ENCODE results near the gene FRMD8. TPM values are rescaled to one million over a fixed set of nuclear protein-coding genes. Genes with fewer than 3 reads are reported as not detected.

FRMD8 gene
- total and polyA plus RNA-seq, 2 of the 8 experiments (the other 6 are each of a cell fraction or from before 2014, with no cell fraction given), result 15.0 to 19.2 TPM

DNA sequence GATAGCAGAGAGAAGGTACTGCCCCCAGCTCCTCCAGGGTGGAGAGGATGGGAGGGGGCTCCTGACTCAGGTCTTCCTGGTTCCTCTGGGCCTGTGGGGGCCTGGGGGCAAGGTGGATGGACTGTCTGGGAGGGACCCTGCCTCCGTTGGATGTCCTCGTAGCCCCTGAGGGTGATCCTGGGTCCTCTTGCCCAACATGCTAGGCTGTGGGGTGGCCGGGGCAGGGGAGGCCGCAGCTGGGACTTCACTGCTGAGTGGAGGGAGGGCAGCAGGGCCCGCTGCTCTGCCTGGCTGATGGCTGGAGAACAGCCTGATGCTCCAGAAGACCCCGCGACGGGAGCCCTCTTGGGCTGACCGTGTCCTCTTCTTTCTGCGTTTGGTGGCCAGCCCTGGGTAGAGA, 13.4 kb downstream of the FRMD8 start (continued):
- TF ChIP-seq, protein P1, sequence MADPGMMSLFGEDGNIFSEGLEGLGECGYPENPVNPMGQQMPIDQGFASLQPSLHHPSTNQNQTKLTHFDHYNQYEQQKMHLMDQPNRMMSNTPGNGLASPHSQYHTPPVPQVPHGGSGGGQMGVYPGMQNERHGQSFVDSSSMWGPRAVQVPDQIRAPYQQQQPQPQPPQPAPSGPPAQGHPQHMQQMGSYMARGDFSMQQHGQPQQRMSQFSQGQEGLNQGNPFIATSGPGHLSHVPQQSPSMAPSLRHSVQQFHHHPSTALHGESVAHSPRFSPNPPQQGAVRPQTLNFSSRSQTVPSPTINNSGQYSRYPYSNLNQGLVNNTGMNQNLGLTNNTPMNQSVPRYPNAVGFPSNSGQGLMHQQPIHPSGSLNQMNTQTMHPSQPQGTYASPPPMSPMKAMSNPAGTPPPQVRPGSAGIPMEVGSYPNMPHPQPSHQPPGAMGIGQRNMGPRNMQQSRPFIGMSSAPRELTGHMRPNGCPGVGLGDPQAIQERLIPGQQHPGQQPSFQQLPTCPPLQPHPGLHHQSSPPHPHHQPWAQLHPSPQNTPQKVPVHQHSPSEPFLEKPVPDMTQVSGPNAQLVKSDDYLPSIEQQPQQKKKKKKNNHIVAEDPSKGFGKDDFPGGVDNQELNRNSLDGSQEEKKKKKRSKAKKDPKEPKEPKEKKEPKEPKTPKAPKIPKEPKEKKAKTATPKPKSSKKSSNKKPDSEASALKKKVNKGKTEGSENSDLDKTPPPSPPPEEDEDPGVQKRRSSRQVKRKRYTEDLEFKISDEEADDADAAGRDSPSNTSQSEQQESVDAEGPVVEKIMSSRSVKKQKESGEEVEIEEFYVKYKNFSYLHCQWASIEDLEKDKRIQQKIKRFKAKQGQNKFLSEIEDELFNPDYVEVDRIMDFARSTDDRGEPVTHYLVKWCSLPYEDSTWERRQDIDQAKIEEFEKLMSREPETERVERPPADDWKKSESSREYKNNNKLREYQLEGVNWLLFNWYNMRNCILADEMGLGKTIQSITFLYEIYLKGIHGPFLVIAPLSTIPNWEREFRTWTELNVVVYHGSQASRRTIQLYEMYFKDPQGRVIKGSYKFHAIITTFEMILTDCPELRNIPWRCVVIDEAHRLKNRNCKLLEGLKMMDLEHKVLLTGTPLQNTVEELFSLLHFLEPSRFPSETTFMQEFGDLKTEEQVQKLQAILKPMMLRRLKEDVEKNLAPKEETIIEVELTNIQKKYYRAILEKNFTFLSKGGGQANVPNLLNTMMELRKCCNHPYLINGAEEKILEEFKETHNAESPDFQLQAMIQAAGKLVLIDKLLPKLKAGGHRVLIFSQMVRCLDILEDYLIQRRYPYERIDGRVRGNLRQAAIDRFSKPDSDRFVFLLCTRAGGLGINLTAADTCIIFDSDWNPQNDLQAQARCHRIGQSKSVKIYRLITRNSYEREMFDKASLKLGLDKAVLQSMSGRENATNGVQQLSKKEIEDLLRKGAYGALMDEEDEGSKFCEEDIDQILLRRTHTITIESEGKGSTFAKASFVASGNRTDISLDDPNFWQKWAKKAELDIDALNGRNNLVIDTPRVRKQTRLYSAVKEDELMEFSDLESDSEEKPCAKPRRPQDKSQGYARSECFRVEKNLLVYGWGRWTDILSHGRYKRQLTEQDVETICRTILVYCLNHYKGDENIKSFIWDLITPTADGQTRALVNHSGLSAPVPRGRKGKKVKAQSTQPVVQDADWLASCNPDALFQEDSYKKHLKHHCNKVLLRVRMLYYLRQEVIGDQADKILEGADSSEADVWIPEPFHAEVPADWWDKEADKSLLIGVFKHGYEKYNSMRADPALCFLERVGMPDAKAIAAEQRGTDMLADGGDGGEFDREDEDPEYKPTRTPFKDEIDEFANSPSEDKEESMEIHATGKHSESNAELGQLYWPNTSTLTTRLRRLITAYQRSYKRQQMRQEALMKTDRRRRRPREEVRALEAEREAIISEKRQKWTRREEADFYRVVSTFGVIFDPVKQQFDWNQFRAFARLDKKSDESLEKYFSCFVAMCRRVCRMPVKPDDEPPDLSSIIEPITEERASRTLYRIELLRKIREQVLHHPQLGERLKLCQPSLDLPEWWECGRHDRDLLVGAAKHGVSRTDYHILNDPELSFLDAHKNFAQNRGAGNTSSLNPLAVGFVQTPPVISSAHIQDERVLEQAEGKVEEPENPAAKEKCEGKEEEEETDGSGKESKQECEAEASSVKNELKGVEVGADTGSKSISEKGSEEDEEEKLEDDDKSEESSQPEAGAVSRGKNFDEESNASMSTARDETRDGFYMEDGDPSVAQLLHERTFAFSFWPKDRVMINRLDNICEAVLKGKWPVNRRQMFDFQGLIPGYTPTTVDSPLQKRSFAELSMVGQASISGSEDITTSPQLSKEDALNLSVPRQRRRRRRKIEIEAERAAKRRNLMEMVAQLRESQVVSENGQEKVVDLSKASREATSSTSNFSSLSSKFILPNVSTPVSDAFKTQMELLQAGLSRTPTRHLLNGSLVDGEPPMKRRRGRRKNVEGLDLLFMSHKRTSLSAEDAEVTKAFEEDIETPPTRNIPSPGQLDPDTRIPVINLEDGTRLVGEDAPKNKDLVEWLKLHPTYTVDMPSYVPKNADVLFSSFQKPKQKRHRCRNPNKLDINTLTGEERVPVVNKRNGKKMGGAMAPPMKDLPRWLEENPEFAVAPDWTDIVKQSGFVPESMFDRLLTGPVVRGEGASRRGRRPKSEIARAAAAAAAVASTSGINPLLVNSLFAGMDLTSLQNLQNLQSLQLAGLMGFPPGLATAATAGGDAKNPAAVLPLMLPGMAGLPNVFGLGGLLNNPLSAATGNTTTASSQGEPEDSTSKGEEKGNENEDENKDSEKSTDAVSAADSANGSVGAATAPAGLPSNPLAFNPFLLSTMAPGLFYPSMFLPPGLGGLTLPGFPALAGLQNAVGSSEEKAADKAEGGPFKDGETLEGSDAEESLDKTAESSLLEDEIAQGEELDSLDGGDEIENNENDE (IDR thresholded peaks at IDR 0.05; ENCODE audit: insufficient replicate concordance, low read length), result no peak
- TF ChIP-seq CTBP2 (IDR thresholded peaks at IDR 0.05; ENCODE audit: borderline replicate concordance, insufficient read depth, insufficient read length, low read length), result no peak
- no peak for TF ChIP-seq MAFK (IDR thresholded peaks at IDR 0.05; ENCODE audit: low read depth, low read length)
- no peak for TF ChIP-seq HDAC6 (IDR thresholded peaks at IDR 0.05; ENCODE audit: low read depth, low read length)
- TF ChIP-seq CHD2 (IDR thresholded peaks at IDR 0.05; ENCODE audit: low read length), result no peak
- TF ChIP-seq ASH2L (IDR thresholded peaks at IDR 0.05; ENCODE audit: low read length), result no peak
- no peak for TF ChIP-seq SAP30 (IDR thresholded peaks at IDR 0.05; ENCODE audit: insufficient read depth, insufficient replicate concordance, low read length)
- TF ChIP-seq POLR2AphosphoS5 (IDR thresholded peaks at IDR 0.05; ENCODE audit: low read depth, low read length), result no peak
- no peak for TF ChIP-seq HDAC2 (IDR thresholded peaks at IDR 0.05; ENCODE audit: borderline replicate concordance in 1 of 2, low read depth in 2 of 2, low read length in 2 of 2)
- TF ChIP-seq BCL11A (IDR thresholded peaks at IDR 0.05; ENCODE audit: low read depth in 2 of 2, low read length in 2 of 2), result no peak

Measured in H1 (cell line).